ENCODE measurements around the gene ADARB1.
A peak's percentile ranks its signal among the peaks of the same experiment; 100 is the strongest.

The ADARB1 gene

GRCh38 chr21:45226540-45227326, 152.4 kb downstream of the ADARB1 start:
- Mint-ChIP-seq H3K9me3 (no peaks in the 10 kb centered on the region), H3K27me3 (peaks cover 8% of the 10 kb centered on the region), H3K27ac (peak overlapping the region; percentile 7), H3K36me3 (no peaks in the 10 kb centered on the region), H3K4me3 (no peak overlapping the region), H3K4me1 (peaks cover 11% of the 10 kb centered on the region)
- no peak for DNase-seq (ENCODE audit: low spot score in 2 of 2)
- ATAC-seq (ENCODE audit: low read depth): peak; percentile 71

GRCh38 chr21:45227735-45228134, 153.4 kb downstream of the ADARB1 start:
- no peaks in the 10 kb centered on the region for H3K9me3 Mint-ChIP-seq
- H3K36me3 Mint-ChIP-seq: no peaks in the 10 kb centered on the region
- H3K27ac Mint-ChIP-seq: no peak overlapping the region
- no peak for DNase-seq (ENCODE audit: low spot score in 2 of 2)
- no peak overlapping the region for H3K4me3 Mint-ChIP-seq
- H3K4me1 Mint-ChIP-seq: peaks cover 11% of the 10 kb centered on the region
- H3K27me3 Mint-ChIP-seq: peaks cover 8% of the 10 kb centered on the region
- no peak for ATAC-seq (ENCODE audit: low read depth)

GRCh38 chr21:45228171-45228641, 153.8 kb downstream of the ADARB1 start:
- Mint-ChIP-seq H3K4me3 (no peak overlapping the region), H3K36me3 (no peaks in the 10 kb centered on the region), H3K9me3 (no peaks in the 10 kb centered on the region), H3K4me1 (peaks cover 11% of the 10 kb centered on the region), H3K27ac (no peak overlapping the region), H3K27me3 (peaks cover 8% of the 10 kb centered on the region)
- ATAC-seq (ENCODE audit: low read depth) (no peak), DNase-seq (ENCODE audit: low spot score in 2 of 2) (no peak)

GRCh38 chr21:45228656-45229240, 154.4 kb downstream of the ADARB1 start:
- DNase-seq (ENCODE audit: low spot score in 2 of 2) (no peak), ATAC-seq (ENCODE audit: low read depth) (no peak)
- Mint-ChIP-seq H3K36me3 (no peaks in the 10 kb centered on the region), H3K4me3 (no peak overlapping the region), H3K4me1 (peaks cover 11% of the 10 kb centered on the region), H3K27ac (no peak overlapping the region), H3K9me3 (no peaks in the 10 kb centered on the region), H3K27me3 (peaks cover 8% of the 10 kb centered on the region)

- ATAC-seq (ENCODE audit: low read depth) (no peak), DNase-seq (ENCODE audit: low spot score in 2 of 2) (no peak)
- no peak overlapping the region for H3K27ac Mint-ChIP-seq
- no peaks in the 10 kb centered on the region for H3K36me3 Mint-ChIP-seq
- no peak overlapping the region for H3K4me3 Mint-ChIP-seq
- H3K9me3 Mint-ChIP-seq: no peaks in the 10 kb centered on the region
- H3K27me3 Mint-ChIP-seq: peaks cover 11% of the 10 kb centered on the region
- H3K4me1 Mint-ChIP-seq: peaks cover 8% of the 10 kb centered on the region
Measured at GRCh38 chr21:45231705-45232104, 157.3 kb downstream of the ADARB1 start.

GRCh38 chr21:45234127-45234526, 159.7 kb downstream of the ADARB1 start:
- DNase-seq (ENCODE audit: low spot score in 2 of 2) (no peak), ATAC-seq (ENCODE audit: low read depth) (peak; percentile 17)
- H3K4me3 Mint-ChIP-seq: peak overlapping the region; percentile 61
- peaks cover 3% of the 10 kb centered on the region for H3K4me1 Mint-ChIP-seq
- H3K36me3 Mint-ChIP-seq: no peaks in the 10 kb centered on the region
- no peaks in the 10 kb centered on the region for H3K9me3 Mint-ChIP-seq
- peaks cover 5% of the 10 kb centered on the region for H3K27me3 Mint-ChIP-seq
- H3K27ac Mint-ChIP-seq: peak overlapping the region; percentile 47

GRCh38 chr21:45234965-45235364, 160.6 kb downstream of the ADARB1 start:
- DNase-seq (ENCODE audit: low spot score in 2 of 2): no peak
- Mint-ChIP-seq H3K27ac (no peak overlapping the region), H3K4me1 (peaks cover 3% of the 10 kb centered on the region), H3K27me3 (peaks cover 3% of the 10 kb centered on the region), H3K9me3 (no peaks in the 10 kb centered on the region), H3K36me3 (no peaks in the 10 kb centered on the region), H3K4me3 (no peak overlapping the region)
- ATAC-seq (ENCODE audit: low read depth): no peak

- DNase-seq (ENCODE audit: low spot score in 2 of 2): no peak
- H3K4me3 Mint-ChIP-seq: no peak overlapping the region
- H3K27ac Mint-ChIP-seq: no peak overlapping the region
- H3K4me1 Mint-ChIP-seq: peaks cover 3% of the 10 kb centered on the region
- no peaks in the 10 kb centered on the region for H3K9me3 Mint-ChIP-seq
- H3K27me3 Mint-ChIP-seq: peaks cover 3% of the 10 kb centered on the region
- no peak for ATAC-seq (ENCODE audit: low read depth)
- no peaks in the 10 kb centered on the region for H3K36me3 Mint-ChIP-seq
Measured at GRCh38 chr21:45235488-45235887, 161.1 kb downstream of the ADARB1 start.

GRCh38 chr21:45236481-45236880, 162.1 kb downstream of the ADARB1 start:
- ATAC-seq (ENCODE audit: low read depth): peak; percentile 80
- H3K36me3 Mint-ChIP-seq: no peaks in the 10 kb centered on the region
- no peak overlapping the region for H3K4me3 Mint-ChIP-seq
- H3K27ac Mint-ChIP-seq: no peak overlapping the region
- peaks cover 3% of the 10 kb centered on the region for H3K27me3 Mint-ChIP-seq
- H3K4me1 Mint-ChIP-seq: peaks cover 3% of the 10 kb centered on the region
- no peak for DNase-seq (ENCODE audit: low spot score in 2 of 2)
- H3K9me3 Mint-ChIP-seq: no peaks in the 10 kb centered on the region

- Mint-ChIP-seq H3K4me1 (peaks cover 3% of the 10 kb centered on the region), H3K27me3 (peaks cover 3% of the 10 kb centered on the region), H3K9me3 (no peaks in the 10 kb centered on the region), H3K36me3 (peaks cover 4% of the 10 kb centered on the region), H3K27ac (no peak overlapping the region), H3K4me3 (no peak overlapping the region)
- no peak for DNase-seq (ENCODE audit: low spot score in 2 of 2)
- ATAC-seq (ENCODE audit: low read depth): no peak
Measured at GRCh38 chr21:45237401-45237800, 163.0 kb downstream of the ADARB1 start.

- no peak overlapping the region for H3K4me3 Mint-ChIP-seq
- H3K27me3 Mint-ChIP-seq: peaks cover 4% of the 10 kb centered on the region
- H3K27ac Mint-ChIP-seq: no peak overlapping the region
- peaks cover 6% of the 10 kb centered on the region for H3K36me3 Mint-ChIP-seq
- peaks cover 9% of the 10 kb centered on the region for H3K9me3 Mint-ChIP-seq
- no peak for DNase-seq (ENCODE audit: low spot score in 2 of 2)
- no peak for ATAC-seq (ENCODE audit: low read depth)
- H3K4me1 Mint-ChIP-seq: peaks cover 2% of the 10 kb centered on the region
Measured at GRCh38 chr21:45241357-45241756, 167.0 kb downstream of the ADARB1 start.

- Mint-ChIP-seq H3K27me3 (peaks cover 2% of the 10 kb centered on the region), H3K4me3 (no peak overlapping the region), H3K9me3 (peaks cover 9% of the 10 kb centered on the region), H3K4me1 (no peaks in the 10 kb centered on the region), H3K36me3 (peaks cover 6% of the 10 kb centered on the region), H3K27ac (no peak overlapping the region)
- DNase-seq (ENCODE audit: low spot score in 2 of 2) (no peak), ATAC-seq (ENCODE audit: low read depth) (no peak)
Measured at GRCh38 chr21:45243603-45244002, 169.2 kb downstream of the ADARB1 start.

GRCh38 chr21:45244799-45245340, 170.5 kb downstream of the ADARB1 start:
- Mint-ChIP-seq H3K27me3 (peaks cover 2% of the 10 kb centered on the region), H3K9me3 (peaks cover 9% of the 10 kb centered on the region)

More at GRCh38 chr21:45244799-45245340, 170.5 kb downstream of the ADARB1 start:
- H3K4me3 Mint-ChIP-seq: no peak overlapping the region
- no peak for ATAC-seq (ENCODE audit: low read depth)
- no peaks in the 10 kb centered on the region for H3K4me1 Mint-ChIP-seq
- no peak for DNase-seq (ENCODE audit: low spot score in 2 of 2)
- H3K27ac Mint-ChIP-seq: no peak overlapping the region
- H3K36me3 Mint-ChIP-seq: peaks cover 6% of the 10 kb centered on the region
